ENCODE data around the gene NUMA1.

DNA sequence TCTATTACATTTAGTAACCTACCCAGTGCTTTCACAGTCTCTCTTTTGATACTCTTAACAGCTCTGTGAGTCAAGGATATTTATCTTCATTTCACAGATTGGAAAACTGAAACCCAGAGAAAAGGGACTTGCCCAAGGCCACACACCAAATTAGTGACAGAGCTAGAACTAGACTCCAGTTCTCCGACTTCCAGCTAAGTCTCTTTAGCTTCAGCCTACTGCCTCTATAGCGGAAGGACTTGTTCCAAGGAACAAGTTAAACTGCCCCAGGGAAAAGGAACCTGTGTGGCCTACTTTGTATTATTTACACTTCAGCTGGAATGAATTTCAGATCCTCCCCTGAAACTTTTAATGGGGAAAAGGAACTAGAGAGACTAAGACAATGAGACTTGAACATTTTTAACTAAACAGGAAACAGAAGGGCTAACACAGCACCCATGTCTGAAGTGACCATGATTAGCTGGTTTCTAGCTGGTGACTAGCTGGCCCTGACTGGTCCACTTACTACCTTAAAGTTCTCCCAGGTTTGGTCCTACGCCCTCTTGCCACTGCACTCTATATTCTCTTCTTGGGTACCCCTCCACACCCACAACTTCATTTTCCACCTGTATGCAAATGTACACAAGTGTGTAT lies 1.6 kb upstream of the NUMA1 start:
- no peak for TF ChIP-seq POLR2A (IDR thresholded peaks at IDR 0.05)
- TF ChIP-seq, protein P1, sequence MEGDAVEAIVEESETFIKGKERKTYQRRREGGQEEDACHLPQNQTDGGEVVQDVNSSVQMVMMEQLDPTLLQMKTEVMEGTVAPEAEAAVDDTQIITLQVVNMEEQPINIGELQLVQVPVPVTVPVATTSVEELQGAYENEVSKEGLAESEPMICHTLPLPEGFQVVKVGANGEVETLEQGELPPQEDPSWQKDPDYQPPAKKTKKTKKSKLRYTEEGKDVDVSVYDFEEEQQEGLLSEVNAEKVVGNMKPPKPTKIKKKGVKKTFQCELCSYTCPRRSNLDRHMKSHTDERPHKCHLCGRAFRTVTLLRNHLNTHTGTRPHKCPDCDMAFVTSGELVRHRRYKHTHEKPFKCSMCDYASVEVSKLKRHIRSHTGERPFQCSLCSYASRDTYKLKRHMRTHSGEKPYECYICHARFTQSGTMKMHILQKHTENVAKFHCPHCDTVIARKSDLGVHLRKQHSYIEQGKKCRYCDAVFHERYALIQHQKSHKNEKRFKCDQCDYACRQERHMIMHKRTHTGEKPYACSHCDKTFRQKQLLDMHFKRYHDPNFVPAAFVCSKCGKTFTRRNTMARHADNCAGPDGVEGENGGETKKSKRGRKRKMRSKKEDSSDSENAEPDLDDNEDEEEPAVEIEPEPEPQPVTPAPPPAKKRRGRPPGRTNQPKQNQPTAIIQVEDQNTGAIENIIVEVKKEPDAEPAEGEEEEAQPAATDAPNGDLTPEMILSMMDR (IDR thresholded peaks at IDR 0.05 in 4 of 5, conservative IDR thresholded peaks at IDR 0.05 in 1 of 5): no peak

Data from gastrocnemius medialis (tissue), 4 donors.